ENCODE data around the gene GOT1.

GOT1 gene

DNA sequence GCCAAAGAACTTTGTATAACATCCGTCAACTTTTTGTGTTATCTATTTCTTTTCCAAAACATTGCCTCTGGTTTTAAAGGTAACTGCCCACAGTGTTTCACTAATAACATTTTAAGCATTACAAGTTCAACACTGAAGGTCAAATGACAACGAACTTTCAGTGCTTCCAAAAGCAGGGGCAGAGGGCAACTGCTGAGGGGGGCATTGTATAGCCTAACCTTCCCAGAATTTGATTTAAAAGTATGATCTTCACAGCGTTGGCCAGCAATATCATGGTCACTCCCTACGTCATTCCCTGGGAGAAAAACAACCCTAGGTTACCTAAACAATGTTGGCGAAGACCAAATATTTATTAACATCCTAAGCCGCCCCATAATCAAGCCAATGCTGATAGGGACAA, 2.5 kb upstream of the GOT1 start:
- DNase-seq: no peak

DNA sequence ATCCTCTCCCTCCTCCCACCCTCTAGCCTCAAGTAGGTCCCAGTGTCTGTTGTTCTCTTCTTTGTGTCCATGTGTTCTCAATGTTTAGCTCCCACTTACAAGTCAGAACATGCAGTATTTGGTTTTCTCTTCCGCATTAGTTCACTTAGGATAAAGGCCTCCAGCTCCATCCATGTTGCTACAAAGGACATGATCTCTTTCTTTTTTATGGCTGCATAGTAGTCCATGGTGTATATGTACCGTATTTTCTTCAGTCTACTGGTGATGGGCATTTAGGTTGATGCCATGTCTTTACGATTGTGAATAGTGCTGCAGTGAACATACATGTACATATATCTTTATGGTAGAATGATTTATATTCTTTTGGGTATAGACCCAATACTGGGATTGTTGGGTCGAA, 1.6 kb upstream of the GOT1 start:
- DNase-seq: no peak

DNA sequence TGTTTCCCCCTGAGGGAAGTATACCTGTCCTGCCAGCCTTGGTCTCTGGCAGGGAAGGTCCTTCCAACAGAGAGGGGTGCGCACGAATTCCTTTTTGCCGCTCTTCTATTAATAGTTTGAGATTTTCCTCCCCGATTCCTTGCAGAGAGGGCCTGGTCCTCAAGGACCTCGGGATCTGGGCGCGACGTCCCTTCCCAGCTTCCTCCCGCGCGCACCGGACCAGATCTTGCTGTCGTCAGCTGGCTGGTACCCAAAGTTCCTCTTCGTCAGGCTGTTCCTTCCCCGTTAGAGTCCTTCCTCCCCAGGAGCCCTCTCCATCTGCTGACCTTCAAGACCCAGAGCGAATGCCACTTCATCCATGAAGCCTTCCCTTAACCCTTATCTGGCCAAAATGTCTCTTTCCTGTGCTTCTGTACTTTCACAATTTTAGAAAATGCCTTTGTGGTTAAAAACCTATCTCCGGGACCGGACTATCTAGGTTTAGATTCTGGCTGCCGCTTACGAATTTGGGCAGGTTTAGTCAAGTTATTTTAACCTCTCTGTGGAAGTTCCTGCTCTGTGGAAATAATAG, 851 bp upstream of the GOT1 start:
- peak; percentile 86 to 93 (median 90) for DNase-seq

GRCh38 chr10:99430116-99430450, 341 bp downstream of the GOT1 start:
- DNase-seq: peak; percentile 8 to 44 (median 25)

- DNase-seq: no peak
Measured at GRCh38 chr10:99429517-99430095, 818 bp downstream of the GOT1 start.

DNA sequence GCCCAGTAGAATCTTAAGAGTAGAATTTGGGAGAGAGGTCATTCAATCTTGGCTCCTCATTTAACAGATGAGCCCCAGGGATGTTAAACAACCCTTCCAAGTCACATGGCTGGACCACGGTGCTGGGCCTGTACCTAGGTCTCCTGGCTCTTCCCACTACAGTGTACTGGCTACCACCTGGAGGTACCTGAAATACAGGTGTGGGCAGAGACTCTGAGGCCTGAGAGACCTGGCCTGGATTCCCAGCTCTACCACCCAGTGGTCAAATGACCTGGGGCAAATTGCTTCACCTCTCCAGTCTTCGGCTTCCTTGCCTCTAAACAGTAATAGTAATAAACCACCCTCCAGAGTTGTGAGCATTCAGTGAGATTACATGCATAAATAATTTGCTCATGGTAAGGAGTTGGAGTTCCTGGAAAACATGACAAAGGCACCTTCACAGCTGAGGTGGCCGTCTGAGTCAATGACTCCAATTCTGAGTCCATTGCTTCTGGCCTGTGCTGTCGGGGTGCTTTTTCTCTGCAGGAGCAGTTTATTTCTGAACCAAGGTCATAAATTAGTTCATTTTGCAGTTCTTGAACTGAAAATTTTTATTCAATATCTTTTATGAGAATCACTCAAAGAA, 2.7 kb downstream of the GOT1 start:
- no peak for DNase-seq

GRCh38 chr10:99426689-99427088, 3.7 kb downstream of the GOT1 start:
- no peak for DNase-seq

GRCh38 chr10:99425204-99425603, 5.2 kb downstream of the GOT1 start:
- no peak for DNase-seq

DNA sequence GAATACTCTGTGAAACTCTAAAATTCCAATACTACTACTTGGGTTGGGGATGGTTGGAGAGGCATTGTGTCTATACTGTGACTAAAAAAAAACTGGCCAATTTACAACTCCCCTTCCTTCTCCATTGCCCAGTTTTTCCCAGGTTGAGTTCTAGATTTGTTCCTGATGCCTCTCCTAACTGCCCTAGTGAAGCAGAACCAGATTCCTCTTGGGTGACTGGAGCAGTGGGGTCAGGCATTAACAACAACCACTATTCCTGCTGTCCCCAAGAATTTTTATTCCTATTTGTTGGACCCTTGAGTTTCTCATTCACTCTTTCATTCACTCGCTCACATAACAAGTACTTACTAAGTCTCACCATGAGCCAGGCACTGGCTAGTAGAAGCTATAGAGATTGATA, 5.8 kb downstream of the GOT1 start:
- DNase-seq: no peak

- no peak for DNase-seq
Measured at GRCh38 chr10:99422529-99423096, 7.8 kb downstream of the GOT1 start.

DNA sequence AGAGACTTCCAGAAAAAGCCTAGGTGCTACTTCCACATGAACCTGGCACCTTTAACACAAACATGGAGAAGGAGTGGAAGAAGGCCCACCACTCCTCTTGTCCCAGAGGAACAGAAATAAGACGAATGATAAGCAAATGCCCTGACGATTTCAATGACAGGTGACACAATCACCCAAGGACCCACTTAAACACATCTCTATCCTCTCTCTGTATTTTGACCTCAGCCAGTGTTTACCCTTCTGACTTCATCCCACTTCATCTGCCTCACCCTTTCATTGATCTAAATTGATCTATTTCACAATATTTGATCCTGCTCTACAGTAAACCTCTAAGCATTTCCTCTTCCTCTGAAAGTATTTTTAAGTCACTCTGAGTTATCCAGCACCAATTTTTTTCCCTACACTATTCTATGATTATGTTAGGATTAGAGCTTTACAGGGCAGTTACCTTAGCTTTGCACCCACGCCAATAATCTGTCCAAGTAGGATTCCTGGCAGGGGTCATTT, 9.1 kb downstream of the GOT1 start:
- no peak for DNase-seq

DNA sequence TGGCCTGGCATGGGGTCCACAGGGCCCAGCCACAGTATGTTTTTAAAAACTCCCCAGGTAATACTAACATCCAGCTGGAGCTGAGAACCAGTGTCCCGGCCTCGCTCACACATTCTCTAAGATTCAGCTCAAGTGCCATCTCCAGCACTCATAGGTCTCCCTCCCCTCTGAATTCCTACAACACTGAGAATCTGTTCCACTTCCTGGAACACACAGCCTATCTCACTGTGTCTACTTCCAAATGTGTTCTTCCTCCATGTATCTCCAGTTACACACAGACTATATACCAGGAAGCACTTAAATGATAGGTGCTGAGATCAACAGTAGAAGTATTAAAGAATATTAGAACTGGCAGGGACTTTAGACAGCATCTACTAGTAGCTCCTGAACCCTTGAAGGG, 10.7 kb downstream of the GOT1 start:
- no peak for DNase-seq

- no peak for DNase-seq
Measured at GRCh38 chr10:99418910-99419624, 11.4 kb downstream of the GOT1 start.

GRCh38 chr10:99412099-99412498, 18.3 kb downstream of the GOT1 start:
- no peak for DNase-seq

GRCh38 chr10:99411546-99411945, 18.9 kb downstream of the GOT1 start:
- no peak for DNase-seq

DNA sequence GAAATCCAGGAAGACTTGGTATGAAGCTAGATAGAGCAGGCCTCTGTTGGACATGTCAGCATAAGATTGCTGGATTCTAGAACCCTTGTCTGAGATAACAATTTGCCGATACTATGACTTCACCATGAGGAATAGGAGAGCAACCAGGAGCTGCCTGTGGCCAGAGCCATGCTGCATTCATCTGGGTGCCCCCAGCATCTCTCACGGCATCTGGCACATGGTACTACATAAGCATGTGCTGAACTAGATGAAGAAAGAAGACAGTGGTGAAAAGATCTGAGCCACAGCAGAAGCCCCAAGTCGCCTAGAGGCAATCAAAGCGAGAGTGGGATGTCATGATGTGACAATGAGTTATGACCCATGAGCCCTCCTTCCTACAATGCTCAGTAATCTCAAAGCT, 19.5 kb downstream of the GOT1 start:
- DNase-seq: no peak

DNA sequence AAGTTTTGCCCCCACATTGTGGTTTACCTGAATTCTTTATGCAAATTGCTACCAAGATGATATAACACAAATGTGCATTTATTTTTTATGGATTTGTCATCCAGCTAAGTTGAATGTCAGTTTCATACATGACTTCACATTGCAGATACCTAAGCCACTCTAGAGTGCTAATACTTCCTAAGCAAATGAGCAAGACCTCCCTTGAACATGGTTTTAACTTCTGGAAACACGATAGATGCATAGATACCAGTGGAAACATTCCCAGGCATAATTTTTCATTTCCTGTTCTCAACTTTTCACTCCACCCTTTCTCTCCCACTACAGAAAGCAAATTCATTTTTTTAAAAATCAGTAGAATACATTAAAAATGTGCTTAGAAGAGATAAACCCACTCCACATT, 20.3 kb downstream of the GOT1 start:
- no peak for DNase-seq

DNA sequence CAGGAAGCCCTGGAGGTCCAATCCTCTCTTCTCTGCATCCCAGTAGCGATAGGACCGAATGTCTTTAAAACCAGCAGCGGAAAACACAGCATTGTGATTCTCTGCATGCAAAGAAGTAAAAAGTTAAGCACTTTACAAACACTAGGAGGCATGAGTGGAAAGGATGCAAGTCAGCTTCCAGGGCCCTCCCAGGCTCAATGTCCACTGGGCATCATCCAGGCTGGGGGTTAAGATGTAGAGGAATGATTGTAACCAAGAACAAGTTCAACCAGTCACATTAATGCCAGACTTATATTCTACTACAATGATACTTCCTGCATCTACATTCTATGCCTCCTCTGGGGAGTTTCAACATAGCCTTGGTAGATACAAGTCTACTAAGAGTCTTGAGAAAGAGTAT, 24.3 kb downstream of the GOT1 start:
- no peak for DNase-seq

DNA sequence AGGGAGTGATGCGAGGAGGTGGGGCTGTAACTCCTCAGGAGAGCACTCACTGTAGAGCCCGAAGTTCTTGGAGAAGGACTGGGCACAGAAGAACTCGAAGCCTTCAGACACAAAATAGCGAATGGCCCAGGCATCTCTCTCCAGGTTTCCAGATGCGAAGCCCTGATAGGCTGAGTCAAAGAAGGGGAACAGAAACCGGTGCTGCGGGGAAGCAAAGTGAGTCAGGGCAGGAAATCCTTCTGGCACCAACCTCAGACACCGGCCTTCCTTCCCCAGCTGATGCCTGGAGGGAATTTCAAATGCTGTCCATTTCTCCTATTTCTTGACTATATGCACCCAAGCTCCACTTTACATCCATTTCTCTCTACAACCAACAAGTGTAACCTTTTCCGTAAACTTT, 26.8 kb downstream of the GOT1 start:
- peak; percentile 8 to 41 (median 36) for DNase-seq

DNA sequence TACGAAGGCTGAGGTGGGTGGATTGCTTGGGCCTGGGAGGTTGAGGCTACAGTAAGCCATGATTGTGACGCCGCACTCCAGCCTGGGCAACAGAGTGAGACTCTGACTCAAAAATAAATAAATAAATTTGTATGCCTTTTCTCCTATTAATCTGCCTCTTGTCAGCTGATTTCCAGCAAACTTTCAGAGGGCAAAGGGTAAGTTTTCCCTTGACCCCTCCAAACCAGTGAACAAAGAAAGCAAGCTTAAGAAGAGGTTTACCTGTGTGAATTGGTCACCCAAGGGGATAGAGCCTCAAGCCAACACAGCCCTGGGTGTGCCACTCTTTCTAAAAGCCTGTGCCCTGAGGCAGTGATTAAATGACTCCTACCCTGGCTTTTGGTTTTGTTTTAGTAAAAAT, 30.8 kb downstream of the GOT1 start:
- DNase-seq: no peak

DNA sequence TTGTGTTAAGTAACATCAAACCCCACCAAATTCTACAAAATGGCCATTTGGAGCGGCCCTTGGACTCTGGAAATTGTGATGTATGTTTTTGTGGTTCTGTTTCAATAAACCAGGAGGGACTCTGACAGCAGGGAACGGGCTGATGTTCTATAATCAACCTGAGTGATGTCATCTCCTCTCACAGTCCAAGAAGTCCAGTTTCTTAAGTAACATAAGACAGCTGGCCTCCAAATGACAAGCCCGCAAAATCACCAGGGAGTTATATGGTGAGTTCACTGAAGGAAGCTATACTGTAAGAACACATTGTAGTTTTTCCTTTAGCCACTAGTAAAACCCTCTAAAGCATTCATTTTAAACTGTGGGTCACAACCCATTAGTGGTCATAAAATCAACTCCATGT, 34.0 kb downstream of the GOT1 start:
- DNase-seq: no peak

DNA sequence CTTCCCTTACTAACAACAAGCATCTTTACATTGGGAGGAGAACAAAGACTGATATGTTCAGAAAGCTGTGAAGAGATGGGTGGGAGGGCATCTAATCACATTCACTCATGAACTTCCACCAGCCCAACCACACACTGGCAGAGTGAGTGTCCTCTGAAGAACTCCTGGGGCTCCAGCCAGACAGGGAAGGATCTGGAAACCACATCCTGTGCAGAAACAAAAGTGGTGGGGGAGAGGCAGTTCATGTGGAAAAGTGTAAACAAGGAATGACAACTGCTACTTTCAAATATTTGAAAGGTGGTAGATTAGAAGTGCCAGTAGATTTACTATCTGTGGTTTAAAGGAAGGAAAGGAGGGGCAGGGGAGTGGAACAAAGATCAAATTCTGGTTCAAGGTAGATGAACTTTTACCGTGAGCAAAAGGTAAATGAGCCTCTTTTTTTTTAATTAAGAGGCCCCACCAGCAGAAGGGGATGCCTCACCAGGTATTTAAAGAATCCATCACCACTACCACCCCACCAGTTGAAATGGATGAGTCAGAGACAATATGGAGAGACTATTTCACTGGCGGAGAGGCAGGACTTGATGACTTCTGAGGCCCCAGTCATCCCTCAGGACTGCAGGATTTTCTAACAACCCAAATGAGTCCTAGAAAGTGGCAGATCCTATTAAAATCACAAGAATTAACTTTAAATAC, 34.5 kb downstream of the GOT1 start:
- no peak for DNase-seq
